ENCODE measurements around the gene ZFP62.
A peak's percentile ranks its signal among the peaks of the same experiment; 100 is the strongest.

Gene ZFP62

DNA sequence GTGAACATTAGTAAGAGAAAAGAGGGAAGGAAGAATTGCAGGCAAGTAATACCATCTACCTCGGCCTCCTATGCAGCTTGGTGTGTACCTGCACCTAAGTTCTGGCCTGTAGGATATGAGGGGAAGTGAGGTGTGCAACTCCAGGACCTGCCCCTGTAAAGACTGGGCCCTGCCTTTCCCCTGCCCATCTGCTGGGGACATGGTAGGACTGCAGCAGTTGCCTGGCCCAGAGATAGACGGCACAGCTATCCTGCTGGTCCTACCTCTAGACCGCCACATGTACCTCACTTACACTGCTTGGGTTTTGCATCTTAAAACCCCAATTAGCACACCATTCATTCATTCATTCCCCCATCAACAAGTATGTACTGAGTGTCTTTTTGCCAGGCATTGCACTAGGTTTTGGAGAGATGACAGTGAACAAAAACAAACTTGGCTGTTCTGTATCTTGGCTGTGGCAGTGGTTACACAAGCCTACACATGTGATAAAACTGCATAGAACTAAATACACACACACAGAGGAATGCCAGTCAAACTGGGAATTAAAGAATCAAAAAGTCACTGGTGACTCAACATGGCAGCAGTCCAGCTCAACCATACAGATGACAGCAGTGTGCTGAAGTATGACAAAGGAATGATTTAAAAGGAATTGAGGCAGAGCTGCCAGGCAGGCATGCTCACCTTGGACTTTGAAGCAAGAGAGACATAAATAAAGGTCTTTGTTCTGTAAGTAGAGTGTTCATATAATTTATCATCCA lies 35.1 kb downstream of the ZFP62 start:
- H3K27ac ChIP-seq, result peak overlapping the region in 1 of 2 donors; percentile 51
- TF ChIP-seq, protein P1, sequence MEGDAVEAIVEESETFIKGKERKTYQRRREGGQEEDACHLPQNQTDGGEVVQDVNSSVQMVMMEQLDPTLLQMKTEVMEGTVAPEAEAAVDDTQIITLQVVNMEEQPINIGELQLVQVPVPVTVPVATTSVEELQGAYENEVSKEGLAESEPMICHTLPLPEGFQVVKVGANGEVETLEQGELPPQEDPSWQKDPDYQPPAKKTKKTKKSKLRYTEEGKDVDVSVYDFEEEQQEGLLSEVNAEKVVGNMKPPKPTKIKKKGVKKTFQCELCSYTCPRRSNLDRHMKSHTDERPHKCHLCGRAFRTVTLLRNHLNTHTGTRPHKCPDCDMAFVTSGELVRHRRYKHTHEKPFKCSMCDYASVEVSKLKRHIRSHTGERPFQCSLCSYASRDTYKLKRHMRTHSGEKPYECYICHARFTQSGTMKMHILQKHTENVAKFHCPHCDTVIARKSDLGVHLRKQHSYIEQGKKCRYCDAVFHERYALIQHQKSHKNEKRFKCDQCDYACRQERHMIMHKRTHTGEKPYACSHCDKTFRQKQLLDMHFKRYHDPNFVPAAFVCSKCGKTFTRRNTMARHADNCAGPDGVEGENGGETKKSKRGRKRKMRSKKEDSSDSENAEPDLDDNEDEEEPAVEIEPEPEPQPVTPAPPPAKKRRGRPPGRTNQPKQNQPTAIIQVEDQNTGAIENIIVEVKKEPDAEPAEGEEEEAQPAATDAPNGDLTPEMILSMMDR (IDR thresholded peaks at IDR 0.05), result no peak
- DNase-seq, result peak; percentile 82 to 83

DNA sequence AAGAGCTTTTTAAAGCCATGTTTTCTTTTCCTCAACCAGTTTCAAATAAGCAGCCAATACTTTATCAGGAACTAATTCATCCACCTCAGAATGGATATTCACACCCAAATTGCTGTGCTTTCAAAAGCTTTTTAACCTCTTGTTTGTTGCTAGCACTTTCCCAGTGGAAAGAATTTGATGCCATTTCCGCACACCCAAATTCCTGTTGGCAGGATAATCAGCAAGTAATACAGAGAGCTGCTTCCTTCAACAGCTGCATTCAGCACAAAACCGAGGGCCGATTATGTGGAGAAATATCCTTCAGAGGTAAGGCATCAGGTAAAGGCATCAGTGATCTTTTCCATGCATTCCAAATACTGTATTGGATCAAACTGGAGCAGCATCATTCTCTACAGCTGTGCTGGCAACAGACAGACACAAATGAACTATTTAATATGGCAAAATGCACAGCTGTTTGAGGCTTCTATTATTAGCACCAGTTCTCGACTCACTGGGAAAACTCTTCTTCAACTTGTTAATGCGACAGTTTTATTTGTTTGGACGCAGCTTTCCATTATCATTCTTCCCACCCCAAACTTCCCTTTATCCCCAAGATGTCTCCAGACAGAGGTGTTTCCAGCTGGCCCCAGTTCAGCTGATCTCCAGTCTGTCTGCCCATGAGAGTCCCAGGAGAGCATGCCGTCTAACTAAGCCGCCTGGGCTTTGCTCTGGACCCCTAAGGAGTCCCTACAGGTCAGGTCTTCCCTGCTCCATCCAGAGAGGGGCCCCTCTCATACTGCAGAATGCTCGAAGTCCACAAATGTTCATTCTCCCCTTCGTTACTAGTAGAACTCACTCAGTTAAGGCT lies 36.2 kb downstream of the ZFP62 start:
- TF ChIP-seq, protein P1 (IDR thresholded peaks at IDR 0.05), result no peak
- Histone ChIP-seq H3K9me3 (no peaks in the 10 kb centered on the region), H3K4me1 (peaks cover 0 to 28% (median 10%) of the 10 kb centered on the region in 4 donors), H3K27me3 (no peaks in the 10 kb centered on the region), H3K36me3 (peaks cover 0 to 6% (median 5%) of the 10 kb centered on the region in 3 donors), H3K27ac (peak overlapping the region; percentile 3 to 51), H3K4me3 (no peak overlapping the region)
- intact Hi-C loops (cut with DNase I; ENCODE audit: low total_unique reads), result no loop called here
- DNase-seq, result no peak

More for the DNA sequence above, 35.1 kb downstream of the ZFP62 start:
- H3K27me3 ChIP-seq, result no peaks in the 10 kb centered on the region
- intact Hi-C loops (cut with DNase I; ENCODE audit: low total_unique reads), result no loop called here
- H3K4me1 ChIP-seq, result peaks cover 0 to 30% (median 19%) of the 10 kb centered on the region in 4 donors
- peaks cover 0 to 9% (median 7%) of the 10 kb centered on the region in 3 donors for H3K36me3 ChIP-seq
- H3K9me3 ChIP-seq, result no peaks in the 10 kb centered on the region
- H3K4me3 ChIP-seq, result no peak overlapping the region

DNA sequence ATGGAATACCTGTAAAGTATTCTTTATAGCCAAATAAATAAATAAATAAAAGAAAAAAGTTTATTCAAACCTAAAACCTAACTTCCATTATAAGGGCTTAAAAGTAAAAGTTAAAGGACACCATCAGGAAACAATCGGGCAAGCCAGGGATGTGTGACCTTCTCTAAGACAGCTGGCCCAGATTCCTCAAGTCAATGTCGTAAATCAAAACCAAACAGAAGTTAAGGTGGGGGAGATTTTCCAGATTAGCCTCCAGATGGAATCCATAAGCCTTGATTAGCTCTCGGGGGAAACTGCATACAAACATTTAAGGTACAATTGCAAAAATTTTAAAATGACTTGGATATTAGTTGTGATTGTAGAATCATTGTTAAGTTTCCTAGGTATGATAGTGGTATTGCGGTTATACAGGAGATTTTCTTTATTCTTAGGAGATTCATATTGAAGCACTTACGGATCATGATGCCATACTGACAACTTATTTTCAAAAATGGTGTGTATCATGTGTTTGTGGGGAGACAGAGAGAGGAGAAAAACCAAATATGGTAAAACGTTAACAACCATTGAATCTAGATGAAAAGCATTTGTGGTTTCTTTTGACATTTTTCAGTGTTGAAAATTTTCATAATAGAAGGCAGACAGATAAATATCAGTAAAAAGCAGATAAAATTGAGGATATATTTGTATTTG lies 37.0 kb downstream of the ZFP62 start:
- no peaks in the 10 kb centered on the region for H3K9me3 ChIP-seq

DNA sequence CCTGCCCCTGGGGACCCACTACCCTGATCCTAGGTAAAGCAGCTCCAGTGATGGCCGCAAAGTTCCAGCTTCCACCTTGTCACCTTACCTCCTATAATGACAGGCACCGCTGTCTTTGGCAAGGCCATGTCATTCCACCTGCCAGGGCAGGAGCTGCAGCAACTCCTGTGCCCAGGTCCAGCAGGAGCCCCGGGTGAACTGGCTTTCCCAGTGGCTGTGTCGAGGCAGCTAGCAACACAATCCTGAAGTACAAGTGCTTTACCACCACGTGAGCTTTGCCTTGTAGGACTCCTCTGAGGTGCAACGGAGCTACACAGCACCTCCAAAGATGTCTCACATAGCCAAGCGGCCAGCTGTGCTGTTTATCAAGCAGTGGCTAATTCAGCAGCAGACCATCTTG lies 37.7 kb downstream of the ZFP62 start:
- no peak overlapping the region for H3K27ac ChIP-seq
- peaks cover 0 to under 1% of the 10 kb centered on the region in 2 donors for H3K27me3 ChIP-seq
- intact Hi-C loops (cut with DNase I; ENCODE audit: low total_unique reads), result no loop called here
- H3K4me1 ChIP-seq, result peaks cover 0 to 33% (median 8%) of the 10 kb centered on the region in 4 donors
- H3K36me3 ChIP-seq, result no peaks in the 10 kb centered on the region
- no peak overlapping the region for H3K4me3 ChIP-seq
- H3K9me3 ChIP-seq, result no peaks in the 10 kb centered on the region
- no peak for DNase-seq
- TF ChIP-seq, protein P1 (IDR thresholded peaks at IDR 0.05), result no peak

More for the DNA sequence above, 37.0 kb downstream of the ZFP62 start:
- Histone ChIP-seq H3K27ac (peak overlapping the region; percentile 3 to 51), H3K4me1 (peaks cover 0 to 29% (median 8%) of the 10 kb centered on the region in 4 donors), H3K27me3 (no peaks in the 10 kb centered on the region), H3K4me3 (no peak overlapping the region), H3K36me3 (no peaks in the 10 kb centered on the region)
- DNase-seq, result no peak
- TF ChIP-seq, protein P1 (IDR thresholded peaks at IDR 0.05), result no peak
- intact Hi-C loops (cut with DNase I; ENCODE audit: low total_unique reads), result no loop called here

DNA sequence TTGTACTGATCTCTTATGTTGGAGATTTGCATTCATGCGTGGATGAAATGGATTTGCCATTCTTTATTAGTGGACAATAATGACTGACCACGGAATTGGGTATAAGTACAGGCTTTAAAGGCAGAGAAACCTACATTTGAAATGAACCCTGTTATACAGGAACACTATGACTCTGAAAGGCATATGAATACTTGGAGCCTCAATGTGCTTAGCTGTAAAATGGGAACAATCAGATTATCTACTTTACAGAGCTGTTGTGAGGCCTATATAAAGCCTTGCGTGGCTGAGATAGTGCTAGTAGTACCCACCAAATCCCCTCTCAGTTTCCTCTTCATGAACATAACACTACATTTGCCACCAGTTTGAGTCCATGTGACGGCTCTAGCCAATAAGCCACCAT lies 39.5 kb downstream of the ZFP62 start:
- no peaks in the 10 kb centered on the region for H3K9me3 ChIP-seq
- intact Hi-C loops (cut with DNase I; ENCODE audit: low total_unique reads), result no loop called here
- DNase-seq, result no peak
- peak overlapping the region; percentile 17 to 32 for H3K27ac ChIP-seq
- H3K4me3 ChIP-seq, result no peak overlapping the region
- TF ChIP-seq, protein P1 (IDR thresholded peaks at IDR 0.05), result no peak
- H3K27me3 ChIP-seq, result peaks cover 0 to 3% of the 10 kb centered on the region in 2 donors
- H3K4me1 ChIP-seq, result peaks cover 0 to 33% (median 8%) of the 10 kb centered on the region in 4 donors
- H3K36me3 ChIP-seq, result no peaks in the 10 kb centered on the region
